Tibial nerve (tissue), 4 donors: ENCODE results near the gene STX18. TPM values are rescaled to one million over a fixed set of nuclear protein-coding genes. Genes with fewer than 3 reads are reported as not detected.

ENCODE experiments used
- DNase-seq, 2 donors: peaks; one replicate each; pipeline ENCODE4 v3.0.0-alpha.2; 2019; ENCODE audit warnings: low spot score in 2 of 2
- H3K27ac ChIP-seq, 4 donors: fragments of 200-600 bp; sonication (generic) in 3 of 4; one replicate each; pipeline ENCODE4 v1.5.1; 2017 to 2019; ENCODE audit warnings: mild to moderate bottlenecking in 1 of 4
- H3K27me3 ChIP-seq, 2 donors: fragments of 200-600 bp; sonication (generic) in 1 of 2; one replicate each; pipeline versions ENCODE4 v1.5.1 to v1.6.0; 2017 to 2019
- H3K36me3 ChIP-seq, 3 donors: fragments of 200-600 bp; sonication (generic); one replicate each; pipeline ENCODE4 v1.5.1; 2018 to 2019
- H3K4me1 ChIP-seq, 4 donors: fragments of 200-600 bp; sonication (generic) in 3 of 4; one replicate each; pipeline ENCODE4 v1.5.1; 2017 to 2019
- H3K4me3 ChIP-seq, 4 donors: fragments of 200-600 bp; sonication (generic) in 3 of 4; one replicate each; pipeline ENCODE4 v1.5.1; 2017 to 2019; ENCODE audit warnings: mild to moderate bottlenecking in 1 of 4, moderate library complexity in 1 of 4
- H3K9me3 ChIP-seq, 4 donors: fragments of 200-600 bp; sonication (generic) in 3 of 4; one replicate each; pipeline ENCODE4 v1.5.1; 2017 to 2019
- EP300 ChIP-seq, 2 donors: sonication (generic); formaldehyde crosslinking; IDR thresholded peaks; one replicate each; pipeline ENCODE4 v1.6.1; 2017; ENCODE audit warnings: antibody characterized with exemption in 2 of 2, mild to moderate bottlenecking in 1 of 2
- POLR2A ChIP-seq, 2 donors: fragments of 450-650 bp; IDR thresholded peaks; one replicate each; pipeline ENCODE4 v1.6.1; 2017; ENCODE audit warnings: antibody characterized with exemption in 2 of 2, mild to moderate bottlenecking in 2 of 2, moderate library complexity in 2 of 2
- WGBS, 2 donors: methylation state at CpG; one replicate each; pipeline ENCODE4 v1.1.5; 2018; 5-methylcytosine and 5-hydroxymethylcytosine counted together
- total RNA-seq, 4 donors: library from RNA; depleted of rRNA; stranded (reverse); fragments of >200 nt; gene quantifications; one replicate each; pipeline ENCODE4 v1.1.0, GENCODE V29; 2016
- TF ChIP-seq, protein P1 (sequence below), 5 experiments: fragments of 200-600 bp in 3 of 5; fragments of 450-650 bp in 2 of 5; sonication (generic) in 3 of 5; IDR thresholded peaks; one replicate each; pipeline ENCODE4 v1.5.1; 2016 to 2019; ENCODE audit warnings: antibody characterized with exemption in 5 of 5, mild to moderate bottlenecking in 3 of 5, moderate library complexity in 2 of 5

STX18 gene
- total RNA-seq, 4 donors from 2014 or later = 16.5 to 37.5 (median 21.4) TPM

DNA sequence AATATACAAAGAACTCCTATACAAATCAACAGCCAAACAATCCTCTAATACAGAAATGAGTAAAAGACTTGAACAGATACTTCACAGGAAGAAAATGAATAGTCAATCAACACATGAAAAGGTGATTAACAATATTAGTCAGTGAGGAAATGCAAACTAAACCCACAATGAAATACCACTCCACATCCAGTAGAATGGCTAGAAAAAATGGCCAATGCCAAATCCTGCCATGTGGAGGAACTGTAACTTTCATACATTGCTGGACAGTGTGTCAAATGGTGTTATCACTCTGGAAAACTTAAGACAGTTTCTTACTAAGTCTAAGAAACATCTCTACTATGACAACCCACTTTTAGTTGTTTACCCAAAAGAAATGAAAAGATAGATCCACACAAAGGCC is 95.4 kb downstream of the STX18 start:
- Histone ChIP-seq H3K4me1 (peaks cover 0 to 6% (median 0%) of the 10 kb centered on the region in 4 donors), H3K27me3 (no peaks in the 10 kb centered on the region), H3K36me3 (peaks cover 0 to 12% (median 0%) of the 10 kb centered on the region in 3 donors), H3K4me3 (no peak overlapping the region), H3K9me3 (no peaks in the 10 kb centered on the region), H3K27ac (no peak overlapping the region)
- DNase-seq = no peak
- TF ChIP-seq EP300 (IDR thresholded peaks at IDR 0.05) = no peak
- TF ChIP-seq, protein P1, sequence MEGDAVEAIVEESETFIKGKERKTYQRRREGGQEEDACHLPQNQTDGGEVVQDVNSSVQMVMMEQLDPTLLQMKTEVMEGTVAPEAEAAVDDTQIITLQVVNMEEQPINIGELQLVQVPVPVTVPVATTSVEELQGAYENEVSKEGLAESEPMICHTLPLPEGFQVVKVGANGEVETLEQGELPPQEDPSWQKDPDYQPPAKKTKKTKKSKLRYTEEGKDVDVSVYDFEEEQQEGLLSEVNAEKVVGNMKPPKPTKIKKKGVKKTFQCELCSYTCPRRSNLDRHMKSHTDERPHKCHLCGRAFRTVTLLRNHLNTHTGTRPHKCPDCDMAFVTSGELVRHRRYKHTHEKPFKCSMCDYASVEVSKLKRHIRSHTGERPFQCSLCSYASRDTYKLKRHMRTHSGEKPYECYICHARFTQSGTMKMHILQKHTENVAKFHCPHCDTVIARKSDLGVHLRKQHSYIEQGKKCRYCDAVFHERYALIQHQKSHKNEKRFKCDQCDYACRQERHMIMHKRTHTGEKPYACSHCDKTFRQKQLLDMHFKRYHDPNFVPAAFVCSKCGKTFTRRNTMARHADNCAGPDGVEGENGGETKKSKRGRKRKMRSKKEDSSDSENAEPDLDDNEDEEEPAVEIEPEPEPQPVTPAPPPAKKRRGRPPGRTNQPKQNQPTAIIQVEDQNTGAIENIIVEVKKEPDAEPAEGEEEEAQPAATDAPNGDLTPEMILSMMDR (IDR thresholded peaks at IDR 0.05) = no peak
- TF ChIP-seq POLR2A (IDR thresholded peaks at IDR 0.05) = no peak

DNA sequence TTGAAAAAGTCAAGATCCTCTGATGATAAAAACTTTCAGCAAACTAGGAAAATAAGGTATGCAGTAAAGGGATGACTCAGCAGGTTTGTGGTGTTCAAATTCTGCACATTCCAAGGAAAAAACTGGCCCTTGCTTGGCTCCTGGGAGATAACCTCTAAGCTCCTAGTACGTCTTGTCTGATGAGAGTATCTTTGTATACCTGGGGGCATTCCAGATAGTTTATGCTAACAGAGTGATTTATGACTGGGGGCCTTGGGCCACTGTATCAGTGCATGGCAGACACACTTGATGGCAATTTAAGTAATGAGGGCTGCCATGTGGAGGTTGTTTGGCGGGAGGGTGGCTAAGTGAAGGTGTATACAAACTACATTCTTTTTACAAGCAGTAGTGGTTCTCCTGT is 98.0 kb downstream of the STX18 start:
- no peak for DNase-seq
- Histone ChIP-seq H3K9me3 (no peaks in the 10 kb centered on the region), H3K4me1 (peaks cover 0 to 6% (median 0%) of the 10 kb centered on the region in 4 donors), H3K27ac (no peak overlapping the region), H3K4me3 (no peak overlapping the region), H3K27me3 (no peaks in the 10 kb centered on the region), H3K36me3 (peaks cover 0 to 8% (median 0%) of the 10 kb centered on the region in 3 donors)
- TF ChIP-seq POLR2A (IDR thresholded peaks at IDR 0.05) (no peak), EP300 (IDR thresholded peaks at IDR 0.05) (no peak)
- TF ChIP-seq, protein P1 (IDR thresholded peaks at IDR 0.05) = no peak
- WGBS, 2 donors = 54 to 70% methylated on average over 2 of the region's 2 CpGs

DNA sequence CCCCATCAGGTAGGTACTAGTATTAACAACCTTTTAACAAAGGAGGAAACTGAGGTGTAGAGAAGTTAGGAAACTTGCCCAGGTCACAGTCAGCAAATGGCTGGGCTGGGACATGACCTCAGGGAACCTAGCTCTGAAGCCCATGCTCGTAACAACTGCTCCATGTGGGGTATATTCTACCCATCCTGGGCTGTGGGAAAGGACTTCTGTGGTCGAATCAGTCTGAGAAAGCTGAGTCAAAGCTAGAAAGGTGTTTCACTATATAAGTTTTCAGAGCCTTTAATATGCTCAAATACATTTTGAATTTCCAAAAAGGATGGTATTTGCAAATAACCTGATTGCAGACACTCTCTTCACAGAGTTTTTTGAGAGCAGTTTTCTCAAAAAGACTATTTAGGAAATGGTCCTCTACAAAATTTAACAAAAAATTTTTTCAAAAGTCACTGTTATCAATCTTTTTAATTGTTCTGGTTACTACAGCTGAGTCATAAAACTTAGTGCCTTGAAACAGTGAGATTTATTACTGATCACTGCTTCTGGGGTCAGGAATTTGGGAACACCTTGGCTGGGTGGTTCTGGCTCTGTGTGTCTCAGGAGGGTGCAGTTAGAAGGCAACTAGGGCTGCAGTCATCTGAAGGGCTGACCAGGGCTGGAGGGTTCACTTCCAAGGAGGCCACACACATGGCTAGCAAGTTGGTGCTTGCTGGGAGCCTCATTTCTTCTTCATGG is 101.4 kb downstream of the STX18 start:
- Histone ChIP-seq H3K9me3 (no peaks in the 10 kb centered on the region), H3K4me1 (peaks cover 0 to 6% (median 0%) of the 10 kb centered on the region in 4 donors), H3K27ac (no peak overlapping the region), H3K27me3 (no peaks in the 10 kb centered on the region), H3K4me3 (no peak overlapping the region), H3K36me3 (peaks cover 0 to 33% (median 0%) of the 10 kb centered on the region in 3 donors)
- TF ChIP-seq POLR2A (IDR thresholded peaks at IDR 0.05) (no peak), EP300 (IDR thresholded peaks at IDR 0.05) (no peak)
- TF ChIP-seq, protein P1 (IDR thresholded peaks at IDR 0.05) = no peak
- DNase-seq = no peak
- 79 to 89% methylated on average over 2 of the region's 2 CpGs for WGBS, 2 donors

DNA sequence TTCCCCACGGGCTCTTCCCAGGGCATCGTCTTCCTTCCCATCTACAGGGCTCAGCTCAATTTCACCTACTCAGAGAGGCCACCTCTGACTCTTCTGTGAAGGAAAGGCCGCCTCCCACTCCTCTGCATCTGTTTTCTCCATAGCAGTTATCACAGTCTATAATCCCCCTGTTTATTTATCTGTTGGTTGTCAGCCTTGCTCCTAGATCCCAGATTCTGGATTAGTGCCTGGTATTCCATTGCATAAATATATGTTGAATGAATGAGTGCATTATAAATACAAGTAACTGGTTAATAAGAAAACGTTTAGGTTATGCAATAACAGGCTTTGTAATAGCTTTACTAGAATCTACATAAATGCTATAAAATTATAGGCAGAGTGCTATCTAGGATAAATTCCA is 102.1 kb downstream of the STX18 start:
- DNase-seq = no peak
- Histone ChIP-seq H3K4me1 (peaks cover 0 to 6% (median 0%) of the 10 kb centered on the region in 4 donors), H3K27me3 (no peaks in the 10 kb centered on the region), H3K4me3 (no peak overlapping the region), H3K9me3 (no peaks in the 10 kb centered on the region), H3K27ac (no peak overlapping the region), H3K36me3 (peaks cover 0 to 40% (median 0%) of the 10 kb centered on the region in 3 donors)
- 63 to 71% methylated on average over 4 of the region's 4 CpGs for WGBS, 2 donors
- TF ChIP-seq POLR2A (IDR thresholded peaks at IDR 0.05) = no peak
- TF ChIP-seq, protein P1 (IDR thresholded peaks at IDR 0.05) = no peak
- TF ChIP-seq EP300 (IDR thresholded peaks at IDR 0.05) = no peak

DNA sequence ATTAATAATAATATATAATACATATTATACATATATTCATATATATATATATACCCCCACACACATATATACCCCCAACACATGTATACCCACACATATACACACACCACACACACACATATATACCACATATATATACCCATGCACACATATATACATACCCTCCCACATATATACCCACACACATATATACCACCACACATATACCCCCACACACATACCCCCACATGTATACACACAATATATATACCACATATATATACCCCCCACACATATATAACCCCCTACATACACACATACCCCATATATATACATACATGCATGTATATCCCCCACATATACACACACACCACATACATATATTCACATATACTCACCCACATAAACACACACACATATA is 103.0 kb downstream of the STX18 start:
- no peak for TF ChIP-seq EP300 (IDR thresholded peaks at IDR 0.05)
- no peak for TF ChIP-seq POLR2A (IDR thresholded peaks at IDR 0.05)
- TF ChIP-seq, protein P1 (IDR thresholded peaks at IDR 0.05) = no peak
- DNase-seq = no peak
- Histone ChIP-seq H3K27ac (no peak overlapping the region), H3K27me3 (no peaks in the 10 kb centered on the region), H3K9me3 (no peaks in the 10 kb centered on the region), H3K4me3 (no peak overlapping the region), H3K4me1 (peaks cover 0 to 6% (median 0%) of the 10 kb centered on the region in 4 donors), H3K36me3 (peaks cover 0 to 46% (median 0%) of the 10 kb centered on the region in 3 donors)
